Fibroblast of peridontal ligament (primary cell): ENCODE data around the gene RET.
"Not testable (repeated sequence)": the region's sequence is repeated elsewhere in the genome, so short reads cannot be mapped to it uniquely, and the experiment has no call there.

Experiments
- DNase-seq: peaks from one replicate; pipeline ENCODE4 v3.0.0-alpha.2; 2010; ENCODE audit errors: extremely low read depth

Gene RET

GRCh38 chr10:43078175-43078985, 1.5 kb downstream of the RET start:
- DNase-seq, result no peak

GRCh38 chr10:43078986-43079273, 2.1 kb downstream of the RET start:
- DNase-seq, result no peak

- DNase-seq, result no peak
These were observed 3.0 kb downstream of the RET start for GRCh38 chr10:43079856-43080255.

- DNase-seq, result no peak
These were observed 5.2 kb downstream of the RET start for GRCh38 chr10:43082087-43082486.

GRCh38 chr10:43082746-43083145, 5.9 kb downstream of the RET start:
- DNase-seq, result no peak

- no peak for DNase-seq
These were observed 6.9 kb downstream of the RET start for GRCh38 chr10:43083764-43084163.

- no peak for DNase-seq
These were observed 7.9 kb downstream of the RET start for GRCh38 chr10:43084812-43085211.

- no peak for DNase-seq
These were observed 9.6 kb downstream of the RET start for GRCh38 chr10:43086321-43086942.

- DNase-seq, result no peak
These were observed 12.7 kb downstream of the RET start for GRCh38 chr10:43089519-43089918.

- DNase-seq, result no peak
These were observed 13.3 kb downstream of the RET start for GRCh38 chr10:43090188-43090587.

- no peak for DNase-seq
These were observed 13.8 kb downstream of the RET start for GRCh38 chr10:43090664-43091063.

GRCh38 chr10:43091846-43092245, 15.0 kb downstream of the RET start:
- no peak for DNase-seq

- no peak for DNase-seq
These were observed 16.7 kb downstream of the RET start for GRCh38 chr10:43093423-43094076.

- no peak for DNase-seq
These were observed 17.2 kb downstream of the RET start for GRCh38 chr10:43094085-43094484.

- not testable (repeated sequence) for DNase-seq
These were observed 22.5 kb downstream of the RET start for GRCh38 chr10:43099339-43099738.

GRCh38 chr10:43099928-43100327, 23.1 kb downstream of the RET start:
- DNase-seq, result no peak

GRCh38 chr10:43100366-43100765, 23.5 kb downstream of the RET start:
- DNase-seq, result no peak

GRCh38 chr10:43102063-43102828, 25.4 kb downstream of the RET start:
- DNase-seq, result no peak

GRCh38 chr10:43105102-43105955, 28.5 kb downstream of the RET start:
- peak; percentile 60 for DNase-seq

- DNase-seq, result no peak
These were observed 29.0 kb downstream of the RET start for GRCh38 chr10:43105956-43106229.

- no peak for DNase-seq
These were observed 29.6 kb downstream of the RET start for GRCh38 chr10:43106256-43107091.
